ENCODE measurements around the gene INPP5J.
A peak's percentile ranks its signal among the peaks of the same experiment; 100 is the strongest.
"Not testable (repeated sequence)": the region's sequence is repeated elsewhere in the genome, so short reads cannot be mapped to it uniquely, and the experiment has no call there.

INPP5J gene

GRCh38 chr22:31106001-31106571 lies 16.7 kb upstream of the INPP5J start:
- H3K4me1 ChIP-seq (ENCODE audit: control insufficient read depth, low read depth, low read length) = peaks cover 11% of the 10 kb centered on the region
- no peak overlapping the region for H3K9ac ChIP-seq (ENCODE audit: low read length)
- H3K4me3 ChIP-seq (ENCODE audit: low read length) = no peak overlapping the region
- no peaks in the 10 kb centered on the region for H3K36me3 ChIP-seq (ENCODE audit: control insufficient read depth, low read depth, low read length)
- no peak overlapping the region for H3K27ac ChIP-seq (ENCODE audit: low read length)
- H3K9me3 ChIP-seq (ENCODE audit: control insufficient read depth, low read depth, low read length) = no peaks in the 10 kb centered on the region
- H3K27me3 ChIP-seq (ENCODE audit: control insufficient read depth, insufficient read depth, low read length) = peaks cover 34% of the 10 kb centered on the region

GRCh38 chr22:31106731-31107177 lies 16.0 kb upstream of the INPP5J start:
- Histone ChIP-seq H3K27me3 (ENCODE audit: control insufficient read depth, insufficient read depth, low read length) (peaks cover 34% of the 10 kb centered on the region), H3K9me3 (ENCODE audit: control insufficient read depth, low read depth, low read length) (no peaks in the 10 kb centered on the region), H3K4me3 (ENCODE audit: low read length) (peak overlapping the region; percentile 68), H3K4me1 (ENCODE audit: control insufficient read depth, low read depth, low read length) (peaks cover 11% of the 10 kb centered on the region), H3K36me3 (ENCODE audit: control insufficient read depth, low read depth, low read length) (no peaks in the 10 kb centered on the region), H3K9ac (ENCODE audit: low read length) (peak overlapping the region; percentile 54), H3K27ac (ENCODE audit: low read length) (no peak overlapping the region)

DNA sequence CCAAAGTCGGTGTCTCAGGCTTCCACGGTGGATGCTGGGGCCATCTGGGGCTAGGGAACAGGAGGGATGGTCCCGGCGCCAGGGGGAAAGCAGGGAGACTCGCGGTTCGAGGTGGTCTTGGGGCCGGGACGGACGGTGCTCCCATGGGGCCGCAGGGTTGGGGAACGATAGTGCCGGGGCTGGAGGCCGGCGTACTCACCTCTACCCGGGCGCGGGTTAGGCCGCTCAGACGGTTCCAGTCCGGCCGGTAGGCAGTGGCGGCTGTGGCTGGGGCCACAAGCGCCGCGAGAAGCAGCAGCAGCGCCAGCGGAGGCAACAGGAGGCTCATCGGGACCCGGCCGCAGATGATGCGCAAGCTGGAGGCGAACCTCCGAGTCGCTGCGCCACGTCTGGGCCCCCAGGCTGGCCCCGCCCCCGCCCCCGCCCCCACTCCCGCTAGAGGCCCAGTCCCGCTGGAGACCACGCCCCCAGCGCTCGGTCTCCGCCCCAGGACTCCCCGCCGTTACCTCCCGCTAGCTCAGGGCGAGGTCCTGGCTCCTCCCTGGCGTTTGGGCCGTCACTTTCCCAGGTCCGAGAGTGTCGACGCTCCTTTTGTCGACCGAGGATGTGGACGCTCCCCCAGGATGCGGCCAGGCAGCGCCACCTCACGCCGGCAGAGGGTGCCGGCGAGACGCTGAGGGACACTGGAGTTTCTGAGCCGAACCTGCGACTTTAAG lies 15.4 kb upstream of the INPP5J start, which contains the start of gene SELENOM:
Gene SELENOM (minus strand): TSS at position 391 of the 716 bp plus-strand sequence. CDS start 63 bp downstream, at position 328.
- no peak within 1 kb of the TSS for H3K27ac ChIP-seq (ENCODE audit: low read length)
- H3K9ac ChIP-seq (ENCODE audit: low read length) = peak within 1 kb of the TSS; percentile 54
- H3K4me3 ChIP-seq (ENCODE audit: low read length) = peak within 1 kb of the TSS; percentile 68
- H3K9me3 ChIP-seq (ENCODE audit: control insufficient read depth, low read depth, low read length) = no peaks in the 10 kb centered on the region
- H3K27me3 ChIP-seq (ENCODE audit: control insufficient read depth, insufficient read depth, low read length) = peaks cover 34% of the 10 kb centered on the region
- H3K36me3 ChIP-seq (ENCODE audit: control insufficient read depth, low read depth, low read length) = no peaks in the 10 kb centered on the region
- H3K4me1 ChIP-seq (ENCODE audit: control insufficient read depth, low read depth, low read length) = peaks cover 11% of the 10 kb centered on the region

DNA sequence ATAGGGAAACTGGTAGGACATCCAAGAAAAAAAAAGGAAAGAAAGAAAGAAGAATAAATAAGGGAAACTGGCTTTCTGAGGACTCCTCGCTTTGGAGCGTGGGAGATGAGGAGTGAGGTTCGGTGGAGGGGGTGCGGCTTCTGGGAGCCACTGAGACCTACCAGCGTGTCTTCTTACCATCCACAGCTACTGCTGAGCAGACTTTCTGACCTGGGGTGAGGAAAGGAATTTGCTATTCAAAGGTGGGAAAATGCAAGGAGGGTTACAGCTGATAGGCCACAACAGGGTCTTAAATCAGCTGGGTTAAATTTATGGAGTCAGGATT lies 14.9 kb upstream of the INPP5J start:
- Histone ChIP-seq H3K36me3 (ENCODE audit: control insufficient read depth, low read depth, low read length) (no peaks in the 10 kb centered on the region), H3K4me3 (ENCODE audit: low read length) (peak overlapping the region; percentile 68), H3K27ac (ENCODE audit: low read length) (no peak overlapping the region), H3K4me1 (ENCODE audit: control insufficient read depth, low read depth, low read length) (peaks cover 11% of the 10 kb centered on the region), H3K9ac (ENCODE audit: low read length) (peak overlapping the region; percentile 31), H3K27me3 (ENCODE audit: control insufficient read depth, insufficient read depth, low read length) (peaks cover 34% of the 10 kb centered on the region), H3K9me3 (ENCODE audit: control insufficient read depth, low read depth, low read length) (no peaks in the 10 kb centered on the region)

DNA sequence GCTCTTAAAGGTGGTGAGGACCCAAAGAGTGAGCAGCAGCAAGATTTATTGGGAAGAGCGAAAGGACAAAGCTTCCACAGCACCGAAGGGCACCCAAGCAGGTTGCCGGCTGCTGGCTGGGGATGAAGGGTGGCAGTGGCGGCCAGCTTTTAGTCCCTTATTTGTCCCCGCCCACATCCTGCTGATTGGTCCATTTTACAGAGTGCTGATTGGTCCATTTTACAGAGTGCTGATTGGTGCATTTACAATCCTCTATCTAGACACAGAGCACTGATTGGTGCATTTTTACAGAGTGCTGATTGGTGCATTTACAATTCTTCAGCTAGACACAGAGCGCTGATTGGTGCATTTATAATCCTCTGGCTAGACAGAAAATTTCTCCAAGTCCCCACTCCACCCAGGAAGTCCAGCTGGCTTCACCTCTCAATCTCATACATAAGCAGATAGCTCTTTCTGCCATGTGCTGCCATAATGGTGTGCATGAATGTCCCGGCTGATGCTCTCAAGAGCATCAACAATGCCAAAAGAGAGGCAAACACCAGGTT lies 10.1 kb upstream of the INPP5J start:
- H3K36me3 ChIP-seq (ENCODE audit: control insufficient read depth, low read depth, low read length); H3K4me3 ChIP-seq (ENCODE audit: low read length); H3K9me3 ChIP-seq (ENCODE audit: control insufficient read depth, low read depth, low read length); H3K4me1 ChIP-seq (ENCODE audit: control insufficient read depth, low read depth, low read length); H3K27me3 ChIP-seq (ENCODE audit: control insufficient read depth, insufficient read depth, low read length); H3K9ac ChIP-seq (ENCODE audit: low read length); H3K27ac ChIP-seq (ENCODE audit: low read length): not testable (repeated sequence)

DNA sequence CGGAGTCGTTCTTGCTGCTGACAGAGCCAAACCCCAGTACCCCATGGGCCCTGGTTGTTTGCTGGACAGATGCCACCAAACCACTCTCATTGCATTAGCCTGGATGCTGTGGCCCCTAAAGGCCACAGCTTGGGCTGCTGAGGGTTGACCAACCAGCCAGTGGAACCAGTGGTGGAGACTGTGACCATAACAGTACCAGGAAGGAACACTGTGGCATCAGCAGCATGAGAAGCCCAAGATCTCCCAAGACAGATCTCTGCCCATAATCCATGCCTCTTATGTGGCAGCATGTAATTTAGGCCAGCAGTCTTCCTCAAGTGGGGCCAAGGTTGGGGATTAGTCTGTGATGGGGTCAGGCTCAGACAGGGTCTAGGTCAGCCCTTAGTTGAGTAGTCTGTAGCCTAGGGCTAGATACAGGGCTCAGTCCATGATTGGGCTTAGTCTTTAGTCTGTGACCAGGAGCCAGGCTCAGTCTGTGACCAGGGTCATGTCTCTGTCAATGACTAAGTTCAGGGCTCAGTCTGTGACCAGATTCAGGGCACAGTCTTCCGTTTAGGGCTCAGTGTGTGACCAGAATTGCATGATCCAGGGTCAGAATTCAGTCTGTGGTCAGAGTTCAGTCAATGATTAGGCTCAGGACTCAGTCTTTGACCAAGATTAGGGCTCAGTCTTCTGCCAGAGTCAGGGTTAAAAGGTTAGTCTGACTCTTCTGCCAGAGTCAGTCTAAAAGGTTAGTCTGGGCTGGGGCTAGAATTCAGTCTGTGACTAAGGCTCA lies 4.5 kb upstream of the INPP5J start:
- Histone ChIP-seq H3K9me3 (ENCODE audit: control insufficient read depth, low read depth, low read length) (no peaks in the 10 kb centered on the region), H3K27me3 (ENCODE audit: control insufficient read depth, insufficient read depth, low read length) (no peaks in the 10 kb centered on the region), H3K9ac (ENCODE audit: low read length) (no peak overlapping the region), H3K4me3 (ENCODE audit: low read length) (no peak overlapping the region), H3K36me3 (ENCODE audit: control insufficient read depth, low read depth, low read length) (no peaks in the 10 kb centered on the region), H3K4me1 (ENCODE audit: control insufficient read depth, low read depth, low read length) (peaks cover 16% of the 10 kb centered on the region), H3K27ac (ENCODE audit: low read length) (no peak overlapping the region)

DNA sequence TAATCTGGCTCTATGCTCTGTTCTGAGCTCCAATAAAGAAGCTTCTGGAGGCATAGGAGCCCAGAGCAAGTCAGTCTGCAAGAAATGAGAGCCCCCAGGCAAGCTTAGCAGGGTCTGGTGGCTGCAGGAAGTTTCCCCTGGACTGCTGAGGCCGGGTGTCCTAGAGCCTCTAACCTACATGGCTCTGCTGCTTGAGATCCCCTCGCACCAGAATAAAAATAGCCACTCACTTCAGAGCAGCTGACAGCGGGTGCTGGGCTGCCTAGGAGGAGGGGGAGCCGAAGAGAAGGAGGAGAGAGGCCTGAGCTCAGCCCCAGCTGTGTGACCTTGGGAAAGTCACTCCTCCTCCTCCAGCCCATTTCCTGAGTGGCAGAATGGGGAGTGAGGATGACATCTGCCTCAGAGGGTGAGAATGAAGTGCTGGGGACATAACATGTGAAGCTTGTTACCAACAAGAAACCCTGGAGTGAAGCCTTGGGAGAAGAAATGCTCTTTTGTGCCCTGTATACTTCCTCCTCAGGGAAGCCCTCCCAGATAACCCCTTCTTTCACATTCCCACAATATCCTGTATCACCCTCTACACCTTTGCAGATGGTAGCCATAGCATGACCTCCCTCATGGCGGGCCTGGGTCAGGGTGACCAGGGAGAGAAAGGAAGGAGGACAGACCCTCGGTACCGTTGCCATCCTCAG lies 3.6 kb upstream of the INPP5J start:
- no peaks in the 10 kb centered on the region for H3K36me3 ChIP-seq (ENCODE audit: control insufficient read depth, low read depth, low read length)
- H3K4me1 ChIP-seq (ENCODE audit: control insufficient read depth, low read depth, low read length) = peaks cover 19% of the 10 kb centered on the region
- H3K27me3 ChIP-seq (ENCODE audit: control insufficient read depth, insufficient read depth, low read length) = no peaks in the 10 kb centered on the region
- no peak overlapping the region for H3K4me3 ChIP-seq (ENCODE audit: low read length)
- no peak overlapping the region for H3K27ac ChIP-seq (ENCODE audit: low read length)
- no peaks in the 10 kb centered on the region for H3K9me3 ChIP-seq (ENCODE audit: control insufficient read depth, low read depth, low read length)
- H3K9ac ChIP-seq (ENCODE audit: low read length) = no peak overlapping the region

DNA sequence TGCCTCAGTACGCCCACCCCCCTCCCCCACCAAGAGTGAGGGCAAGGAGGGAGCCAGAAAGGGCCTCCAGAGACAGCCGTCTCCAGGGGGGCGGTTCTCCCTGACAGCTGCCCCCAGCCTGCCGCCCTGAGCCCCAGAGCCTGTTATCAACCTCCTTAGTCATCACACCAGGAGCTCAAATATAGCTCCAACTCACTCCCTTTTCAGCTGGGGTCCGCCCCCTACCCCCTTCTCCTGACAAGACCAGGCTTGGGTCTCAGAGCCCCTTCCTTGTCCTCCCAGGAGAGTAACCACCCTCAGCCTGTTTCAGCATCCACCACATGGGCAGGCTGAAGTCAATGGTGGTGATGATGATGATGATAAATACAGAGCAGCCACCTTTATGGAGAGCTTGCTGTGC lies 2.5 kb upstream of the INPP5J start:
- no peak overlapping the region for H3K9ac ChIP-seq (ENCODE audit: low read length)
- H3K4me1 ChIP-seq (ENCODE audit: control insufficient read depth, low read depth, low read length) = peaks cover 19% of the 10 kb centered on the region
- H3K4me3 ChIP-seq (ENCODE audit: low read length) = no peak overlapping the region
- no peak overlapping the region for H3K27ac ChIP-seq (ENCODE audit: low read length)
- no peaks in the 10 kb centered on the region for H3K9me3 ChIP-seq (ENCODE audit: control insufficient read depth, low read depth, low read length)
- no peaks in the 10 kb centered on the region for H3K27me3 ChIP-seq (ENCODE audit: control insufficient read depth, insufficient read depth, low read length)
- H3K36me3 ChIP-seq (ENCODE audit: control insufficient read depth, low read depth, low read length) = no peaks in the 10 kb centered on the region

GRCh38 chr22:31120642-31121041 lies 2.1 kb upstream of the INPP5J start:
- Histone ChIP-seq H3K36me3 (ENCODE audit: control insufficient read depth, low read depth, low read length) (no peaks in the 10 kb centered on the region), H3K4me3 (ENCODE audit: low read length) (no peak overlapping the region), H3K9ac (ENCODE audit: low read length) (no peak overlapping the region), H3K27me3 (ENCODE audit: control insufficient read depth, insufficient read depth, low read length) (no peaks in the 10 kb centered on the region), H3K4me1 (ENCODE audit: control insufficient read depth, low read depth, low read length) (peaks cover 19% of the 10 kb centered on the region), H3K27ac (ENCODE audit: low read length) (no peak overlapping the region), H3K9me3 (ENCODE audit: control insufficient read depth, low read depth, low read length) (no peaks in the 10 kb centered on the region)

GRCh38 chr22:31121403-31121802 lies 1.4 kb upstream of the INPP5J start:
- Histone ChIP-seq H3K27ac (ENCODE audit: low read length) (no peak overlapping the region), H3K4me1 (ENCODE audit: control insufficient read depth, low read depth, low read length) (peaks cover 19% of the 10 kb centered on the region), H3K4me3 (ENCODE audit: low read length) (no peak overlapping the region), H3K9me3 (ENCODE audit: control insufficient read depth, low read depth, low read length) (no peaks in the 10 kb centered on the region), H3K9ac (ENCODE audit: low read length) (no peak overlapping the region), H3K36me3 (ENCODE audit: control insufficient read depth, low read depth, low read length) (no peaks in the 10 kb centered on the region), H3K27me3 (ENCODE audit: control insufficient read depth, insufficient read depth, low read length) (no peaks in the 10 kb centered on the region)

GRCh38 chr22:31122196-31122531 lies 602 bp upstream of the INPP5J start:
- no peaks in the 10 kb centered on the region for H3K9me3 ChIP-seq (ENCODE audit: control insufficient read depth, low read depth, low read length)
- H3K27ac ChIP-seq (ENCODE audit: low read length) = no peak overlapping the region
- H3K36me3 ChIP-seq (ENCODE audit: control insufficient read depth, low read depth, low read length) = no peaks in the 10 kb centered on the region
- no peak overlapping the region for H3K9ac ChIP-seq (ENCODE audit: low read length)
- no peak overlapping the region for H3K4me3 ChIP-seq (ENCODE audit: low read length)
- no peaks in the 10 kb centered on the region for H3K27me3 ChIP-seq (ENCODE audit: control insufficient read depth, insufficient read depth, low read length)
- peaks cover 21% of the 10 kb centered on the region for H3K4me1 ChIP-seq (ENCODE audit: control insufficient read depth, low read depth, low read length)

All from iPS-18a (cell line).